Daoy (cell line): Measurements from ENCODE around the gene NTN5. TPM values are rescaled to one million over a fixed set of nuclear protein-coding genes. Genes with fewer than 3 reads are reported as not detected.
A peak's percentile ranks its signal among the peaks of the same experiment; 100 is the strongest.

Experiments
- DNase-seq: peaks from one replicate; pipeline ENCODE4 v3.0.0-alpha.2; 2015; ENCODE audit warnings: low read depth
- total RNA-seq: library from RNA; depleted of rRNA; stranded (reverse); fragments of >200 nt; shearing (Covaris generic); gene quantifications from 2 replicates; pipeline ENCODE4 v1.2.3, GENCODE V29; 2014

Gene NTN5
- total RNA-seq, 1 experiment from 2014 or later: not detected

- peak; percentile 41 for DNase-seq
Observed at GRCh38 chr19:48630296-48631063, 42.3 kb downstream of the NTN5 start.

DNA sequence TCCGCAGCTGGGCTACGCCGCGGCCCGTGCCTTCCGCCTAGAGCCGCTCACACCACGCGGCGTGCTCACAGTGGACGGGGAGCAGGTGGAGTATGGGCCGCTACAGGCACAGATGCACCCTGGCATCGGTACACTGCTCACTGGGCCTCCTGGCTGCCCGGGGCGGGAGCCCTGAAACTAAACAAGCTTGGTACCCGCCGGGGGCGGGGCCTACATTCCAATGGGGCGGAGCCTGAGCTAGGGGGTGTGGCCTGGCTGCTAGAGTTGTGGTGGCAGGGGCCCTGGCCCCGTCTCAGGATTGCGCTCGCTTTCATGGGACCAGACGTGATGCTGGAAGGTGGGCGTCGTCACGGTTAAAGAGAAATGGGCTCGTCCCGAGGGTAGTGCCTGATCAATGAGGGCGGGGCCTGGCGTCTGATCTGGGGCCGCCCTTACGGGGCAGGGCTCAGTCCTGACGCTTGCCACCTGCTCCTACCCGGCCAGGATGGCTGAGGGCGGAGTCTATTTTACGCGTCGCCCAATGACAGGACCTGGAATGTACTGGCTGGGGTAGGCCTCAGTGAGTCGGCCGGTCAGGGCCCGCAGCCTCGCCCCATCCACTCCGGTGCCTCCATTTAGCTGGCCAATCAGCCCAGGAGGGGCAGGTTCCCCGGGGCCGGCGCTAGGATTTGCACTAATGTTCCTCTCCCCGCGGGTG lies 43.1 kb downstream of the NTN5 start:
- DNase-seq: peak; percentile 16

- DNase-seq: no peak
Observed at GRCh38 chr19:48629297-48629598, 43.6 kb downstream of the NTN5 start.

DNA sequence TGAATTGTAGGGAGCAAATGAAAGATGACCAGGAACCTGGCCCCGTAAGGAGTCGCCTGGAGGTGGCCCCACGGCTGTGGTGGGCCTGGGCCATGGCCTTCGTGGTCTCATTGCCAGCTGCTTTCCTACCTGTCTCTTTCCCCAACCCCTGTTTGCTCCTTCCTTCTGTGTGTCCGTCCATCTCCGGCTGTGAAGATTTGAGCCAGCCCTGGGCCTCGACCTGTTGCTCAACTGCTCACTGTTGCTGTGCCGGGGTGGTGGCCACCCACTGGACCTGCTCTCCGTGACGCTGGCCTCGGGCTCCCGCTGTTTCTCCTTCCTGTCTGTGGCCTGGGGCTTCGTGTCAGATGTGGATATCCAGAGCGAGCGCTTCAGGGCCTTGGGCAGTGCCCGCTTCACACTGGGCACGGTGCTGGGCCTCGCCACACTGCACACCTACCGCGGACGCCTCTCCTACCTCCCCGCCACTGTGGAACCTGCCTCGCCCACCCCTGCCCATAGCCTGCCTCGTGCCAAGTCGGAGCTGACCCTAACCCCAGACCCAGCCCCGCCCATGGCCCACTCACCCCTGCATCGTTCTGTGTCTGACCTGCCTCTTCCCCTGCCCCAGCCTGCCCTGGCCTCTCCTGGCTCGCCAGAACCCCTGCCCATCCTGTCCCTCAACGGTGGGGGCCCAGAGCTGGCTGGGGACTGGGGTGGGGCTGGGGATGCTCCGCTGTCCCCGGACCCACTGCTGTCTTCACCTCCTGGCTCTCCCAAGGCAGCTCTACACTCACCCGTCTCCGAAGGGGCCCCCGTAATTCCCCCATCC lies 44.1 kb downstream of the NTN5 start:
- DNase-seq: no peak

GRCh38 chr19:48627865-48628314 lies 44.9 kb downstream of the NTN5 start:
- DNase-seq: no peak

DNA sequence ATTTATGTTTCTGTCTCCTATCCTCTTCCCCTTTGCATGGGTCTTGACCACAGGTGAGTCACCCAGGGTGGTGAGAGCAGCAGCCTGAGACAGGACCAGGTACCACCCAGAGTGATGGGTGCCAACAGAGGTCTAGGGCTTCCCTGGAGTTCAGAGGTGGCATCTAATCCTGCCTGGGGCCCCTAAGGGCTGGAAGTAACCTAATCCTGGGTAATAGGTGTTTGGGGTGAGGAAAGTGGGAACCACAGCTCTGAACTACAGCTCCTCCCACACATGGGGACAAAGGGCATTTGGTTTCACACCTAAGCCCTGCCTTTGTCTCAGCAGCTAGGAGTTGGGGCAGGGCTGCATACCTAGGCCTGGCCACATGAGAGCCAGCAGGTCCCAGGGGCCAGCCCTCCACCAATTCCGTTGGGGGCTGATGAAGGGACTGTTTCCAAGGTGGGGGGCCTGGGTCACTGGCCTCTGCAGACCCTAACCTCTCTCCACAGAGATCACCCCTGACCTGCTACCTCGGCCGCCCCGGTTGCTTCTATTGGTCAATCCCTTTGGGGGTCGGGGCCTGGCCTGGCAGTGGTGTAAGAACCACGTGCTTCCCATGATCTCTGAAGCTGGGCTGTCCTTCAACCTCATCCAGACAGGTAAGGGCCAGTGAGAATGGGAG lies 45.5 kb downstream of the NTN5 start:
- peak; percentile 63 for DNase-seq

- DNase-seq: no peak
Observed at GRCh38 chr19:48625891-48626327, 46.9 kb downstream of the NTN5 start.

DNA sequence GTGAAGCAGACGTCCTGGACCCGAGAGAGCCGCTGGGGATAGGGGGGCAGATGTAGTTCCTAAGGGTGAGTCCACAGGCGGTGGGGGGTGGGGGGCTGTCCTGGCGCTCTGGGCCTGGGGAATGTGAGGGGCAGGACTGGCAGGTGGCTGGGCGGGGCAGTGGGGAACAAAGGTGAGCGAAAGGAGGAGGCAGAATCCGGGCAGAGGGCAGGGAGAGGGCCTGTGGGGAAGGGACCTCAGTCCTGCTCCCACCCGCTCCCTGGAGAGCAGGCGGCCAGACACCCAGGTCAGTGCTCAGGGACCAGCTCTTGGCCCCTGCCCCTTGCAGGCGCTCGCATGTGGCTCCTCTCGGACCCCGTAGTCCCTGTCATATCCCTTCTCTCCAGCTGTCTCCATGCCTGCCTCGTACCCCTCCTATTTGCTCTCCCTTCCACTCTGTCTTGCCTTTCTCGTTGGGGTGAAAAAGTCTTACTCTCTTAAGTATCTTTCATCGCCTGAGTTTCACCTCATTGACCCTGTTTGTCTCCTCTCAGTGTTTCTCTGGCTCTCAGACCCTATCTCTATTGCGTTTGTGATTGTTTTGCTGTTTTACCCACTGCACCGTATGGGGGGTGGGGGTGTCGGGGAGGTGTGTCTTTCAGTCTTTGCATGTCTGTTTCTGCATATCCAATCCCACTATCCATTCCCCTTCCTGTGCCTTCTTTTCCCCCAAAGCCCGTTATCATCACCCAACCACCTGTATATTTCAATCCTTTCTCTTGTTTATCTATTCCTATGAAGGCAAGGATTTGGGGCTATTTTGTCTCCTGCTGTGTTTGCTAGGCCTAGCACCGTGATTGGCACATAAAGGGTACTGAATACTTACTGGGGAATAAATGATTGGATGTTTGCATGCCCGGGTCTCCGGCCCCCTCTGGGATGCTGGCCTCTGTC lies 47.8 kb downstream of the NTN5 start:
- no peak for DNase-seq

DNA sequence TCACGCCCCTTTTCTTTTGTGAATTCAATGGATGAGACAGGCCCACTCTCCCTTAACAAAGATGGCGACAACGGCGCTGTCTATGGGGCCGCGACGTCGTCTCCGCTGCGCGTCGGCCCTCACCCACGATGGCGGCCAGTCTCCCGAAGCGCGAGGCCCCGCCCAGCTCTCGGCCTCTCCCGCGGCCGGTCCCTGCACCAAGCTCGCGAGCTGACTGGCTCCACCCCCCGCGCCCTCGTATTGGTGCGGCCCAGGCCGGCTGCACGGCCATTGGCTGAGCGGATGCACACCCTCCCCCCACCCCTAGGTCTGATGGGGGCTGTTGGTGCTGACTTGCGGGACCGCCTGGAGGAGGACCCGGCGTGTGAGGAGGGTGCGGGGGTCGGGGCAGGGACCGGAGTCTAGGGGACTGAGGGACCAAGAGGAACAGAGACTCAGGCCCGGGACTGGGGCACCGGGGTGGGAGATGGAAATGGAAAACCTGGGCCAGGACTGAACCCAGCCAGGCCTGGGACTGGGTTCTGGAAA lies 48.7 kb downstream of the NTN5 start:
- DNase-seq: peak; percentile 83

DNA sequence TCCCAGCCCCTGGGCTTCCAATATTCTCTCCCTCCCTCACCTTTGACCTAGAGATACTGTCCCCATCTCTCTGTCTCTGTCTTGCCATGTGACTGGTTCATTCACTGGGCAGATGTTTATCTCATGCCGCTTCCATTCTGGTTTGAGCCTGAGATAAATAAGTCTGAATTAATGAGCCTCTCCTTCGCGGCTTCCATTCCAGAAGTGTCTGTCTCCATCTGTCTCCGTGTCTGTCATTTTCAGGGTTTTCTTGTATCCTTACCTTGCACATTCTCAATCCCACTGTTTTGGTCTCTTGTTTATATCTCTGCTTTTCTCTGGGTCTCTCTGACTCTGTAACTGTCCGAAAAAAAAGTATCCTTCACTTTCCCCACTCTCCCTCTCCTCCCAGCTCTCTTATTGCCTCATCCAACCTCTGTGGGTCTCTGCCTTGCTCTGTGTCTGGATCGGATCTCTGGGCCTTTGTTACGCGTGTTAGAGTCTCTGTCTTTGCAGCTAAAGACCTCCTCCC lies 49.2 kb downstream of the NTN5 start:
- DNase-seq: no peak

- DNase-seq: no peak
Observed at GRCh38 chr19:48619692-48620585, 52.9 kb downstream of the NTN5 start.

DNA sequence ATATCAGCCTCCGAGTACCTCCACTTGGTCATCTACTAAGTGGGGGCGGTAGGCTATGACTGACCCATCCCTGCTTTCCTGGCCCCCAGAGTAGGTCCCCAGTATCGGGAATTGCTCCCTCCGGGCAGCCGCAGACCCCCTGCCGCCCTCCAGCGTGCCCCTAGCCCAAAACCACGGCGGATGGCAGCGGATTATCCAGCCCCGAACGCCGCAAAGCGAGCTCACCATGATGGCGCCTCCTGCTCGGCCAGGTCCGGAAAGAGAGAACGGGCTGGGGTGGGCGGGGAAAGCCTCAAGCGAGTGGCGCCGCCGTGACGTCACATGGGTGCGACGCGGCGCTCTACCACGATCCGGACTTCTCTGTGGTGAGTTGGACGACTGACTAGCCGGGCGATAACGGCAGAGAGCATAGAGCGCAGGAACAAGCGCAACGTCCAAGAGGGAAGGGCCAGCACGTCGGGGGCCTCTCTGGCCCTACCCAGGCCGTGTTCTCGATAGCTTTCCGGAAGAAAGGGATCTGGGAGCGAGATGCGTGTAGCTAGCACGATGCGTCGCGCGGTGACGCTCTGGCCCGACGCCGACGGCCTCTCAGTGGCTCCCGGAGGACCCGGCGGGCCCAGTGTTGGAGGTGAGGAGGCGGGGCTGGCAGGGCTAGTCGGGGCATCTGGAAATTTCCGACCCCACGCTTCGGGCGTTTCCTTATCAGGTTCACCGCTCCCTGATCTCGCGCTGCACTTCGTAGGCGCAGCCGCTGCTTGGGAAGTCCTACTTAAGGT lies 53.7 kb downstream of the NTN5 start, which contains the start of the genes RPL18 and SPHK2:
Gene RPL18 (minus strand): TSS at position 263 of the 776 bp plus-strand sequence. CDS start 35 bp downstream, at position 228.
Gene SPHK2 (plus strand): TSS at position 591 of the 776 bp plus-strand sequence. CDS start 1,009 bp downstream, outside the sequence.
- DNase-seq: peak; percentile 100

DNA sequence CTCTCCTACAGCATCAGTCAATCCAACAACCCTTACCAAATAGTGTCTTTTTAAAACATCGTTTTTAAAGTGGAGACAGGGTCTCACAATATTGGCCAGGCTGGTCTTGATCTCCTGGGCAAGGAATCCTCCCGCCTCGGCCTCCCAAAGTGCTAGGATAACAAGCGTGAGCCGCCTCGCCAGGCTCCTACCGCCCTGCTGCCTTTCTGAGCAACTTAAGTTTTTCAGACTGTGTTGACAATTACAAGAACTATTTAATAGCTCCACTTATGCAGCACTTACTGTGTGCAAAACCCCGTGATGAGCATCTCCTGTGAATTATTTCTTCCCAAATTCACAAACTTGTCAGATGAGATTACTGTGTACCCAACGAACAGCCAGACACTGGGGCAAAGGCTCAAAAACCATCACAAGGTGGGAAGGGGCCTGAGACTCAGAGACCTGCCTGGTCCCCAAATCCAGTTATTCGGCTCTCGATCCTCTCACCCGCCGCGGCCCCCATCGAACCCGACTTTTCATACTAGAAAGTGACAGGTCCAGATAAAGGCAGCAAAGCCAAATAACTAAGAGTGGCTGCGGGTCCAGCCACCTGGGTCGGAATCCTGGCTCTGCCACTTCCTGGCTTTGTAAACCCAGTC lies 54.4 kb downstream of the NTN5 start:
- DNase-seq: no peak

DNA sequence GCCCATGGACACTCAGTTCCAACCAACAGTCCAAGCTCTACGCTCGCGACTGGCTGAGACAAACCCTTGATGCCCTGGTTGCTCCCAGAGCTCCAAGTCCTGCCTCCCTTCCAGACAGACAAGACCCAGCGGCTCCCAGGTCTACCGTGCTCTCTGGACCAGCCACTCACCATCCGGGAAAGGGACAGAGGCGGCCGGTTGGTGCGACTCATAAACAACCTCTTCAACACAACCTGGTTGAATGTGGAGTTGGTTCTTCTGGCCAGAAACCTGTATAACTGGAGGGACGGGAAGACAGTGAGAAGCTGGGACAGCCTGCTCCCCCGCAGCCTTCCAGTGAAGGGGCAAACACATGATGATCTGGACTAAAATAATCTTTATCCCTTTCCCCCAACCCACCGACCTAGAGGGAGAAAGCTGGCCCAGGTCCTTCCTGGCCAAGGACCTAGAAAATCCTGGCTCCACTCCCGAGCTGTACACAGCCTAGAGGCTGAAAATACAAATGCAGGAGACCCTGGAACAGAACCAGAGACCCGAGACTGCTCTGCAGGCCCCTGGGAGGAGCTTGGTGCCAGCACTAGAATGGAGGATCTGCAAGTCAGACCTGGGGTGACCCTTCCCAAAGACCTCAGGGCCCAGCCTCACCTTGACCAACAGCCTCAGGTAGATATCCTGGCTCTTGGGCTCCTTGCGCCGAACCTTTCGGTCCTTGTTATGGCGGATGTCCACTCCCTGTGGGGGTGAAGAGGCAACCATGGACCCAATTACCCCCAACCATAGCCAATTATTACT lies 55.5 kb downstream of the NTN5 start:
- DNase-seq: no peak

- no peak for DNase-seq
Observed at GRCh38 chr19:48616491-48617056, 56.2 kb downstream of the NTN5 start.

DNA sequence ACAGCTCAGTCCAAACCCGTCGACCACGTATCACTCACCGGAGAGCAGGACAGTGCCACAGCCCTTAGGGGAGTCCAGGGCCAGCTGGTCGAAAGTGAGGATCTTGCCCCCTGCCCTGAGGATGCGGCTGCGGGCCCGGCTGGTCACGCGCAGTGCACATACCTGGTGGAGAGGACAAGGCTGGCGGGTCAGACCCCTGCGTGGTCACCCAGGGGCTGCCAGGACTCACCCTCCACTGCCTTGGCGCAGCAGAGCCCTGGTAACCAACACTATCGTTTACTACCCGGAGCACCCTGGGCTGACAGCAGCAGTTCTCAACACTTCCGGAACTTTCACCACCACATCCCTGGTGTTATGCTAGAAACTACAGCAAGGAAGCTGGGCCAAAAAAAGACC lies 56.8 kb downstream of the NTN5 start:
- DNase-seq: no peak
